ENCODE results near the gene PGLYRP2. TPM values are rescaled to one million over a fixed set of nuclear protein-coding genes. Genes with fewer than 3 reads are reported as not detected.

PGLYRP2 gene
- total RNA-seq, 6 experiments from 2014 or later: not detected

DNA sequence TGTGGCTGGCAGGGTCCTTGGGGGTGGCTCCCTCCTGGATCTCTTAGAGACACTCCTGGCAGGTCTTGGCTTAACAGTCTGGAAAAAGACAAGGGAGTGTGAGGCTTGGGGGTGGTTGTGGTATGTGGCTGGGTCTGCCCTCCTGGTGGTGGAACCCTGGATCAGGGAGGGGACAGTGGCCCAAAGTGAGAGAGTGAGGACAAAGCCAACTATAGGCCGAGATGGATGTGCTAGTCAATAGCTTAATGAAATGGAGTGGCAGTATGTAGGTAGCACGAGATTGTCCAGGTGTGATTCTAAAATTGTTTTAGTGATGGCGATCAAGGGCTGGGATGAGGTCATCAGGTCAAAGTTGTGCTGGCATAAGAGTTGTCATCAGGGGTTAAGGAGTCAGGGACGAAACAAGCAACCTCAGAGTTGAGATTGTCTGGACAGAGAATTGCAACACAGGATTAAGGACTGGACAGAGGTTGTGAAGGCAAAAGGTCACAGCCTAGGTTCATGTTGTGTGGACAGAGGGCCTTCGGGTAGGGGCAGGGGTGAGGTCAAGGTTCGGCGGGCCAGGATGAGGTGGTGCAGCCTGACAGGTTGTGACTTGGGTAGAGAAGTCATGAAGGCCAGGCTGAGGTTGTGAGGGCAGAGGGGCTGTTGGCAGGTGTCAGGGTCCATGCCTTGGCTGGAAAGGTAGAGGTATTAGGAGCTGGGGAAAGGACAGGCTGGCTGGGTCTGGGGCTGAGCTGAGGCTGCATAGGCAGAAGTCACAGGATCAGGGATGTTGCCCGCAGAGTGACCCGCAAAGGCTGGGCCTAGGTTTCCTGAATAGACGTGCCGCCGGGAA, 10.4 kb downstream of the PGLYRP2 start:
- no peaks in the 10 kb centered on the region for H3K9me3 Mint-ChIP-seq
- DNase-seq: no peak
- H3K4me3 Mint-ChIP-seq: no peak overlapping the region
- TF ChIP-seq, protein P1, sequence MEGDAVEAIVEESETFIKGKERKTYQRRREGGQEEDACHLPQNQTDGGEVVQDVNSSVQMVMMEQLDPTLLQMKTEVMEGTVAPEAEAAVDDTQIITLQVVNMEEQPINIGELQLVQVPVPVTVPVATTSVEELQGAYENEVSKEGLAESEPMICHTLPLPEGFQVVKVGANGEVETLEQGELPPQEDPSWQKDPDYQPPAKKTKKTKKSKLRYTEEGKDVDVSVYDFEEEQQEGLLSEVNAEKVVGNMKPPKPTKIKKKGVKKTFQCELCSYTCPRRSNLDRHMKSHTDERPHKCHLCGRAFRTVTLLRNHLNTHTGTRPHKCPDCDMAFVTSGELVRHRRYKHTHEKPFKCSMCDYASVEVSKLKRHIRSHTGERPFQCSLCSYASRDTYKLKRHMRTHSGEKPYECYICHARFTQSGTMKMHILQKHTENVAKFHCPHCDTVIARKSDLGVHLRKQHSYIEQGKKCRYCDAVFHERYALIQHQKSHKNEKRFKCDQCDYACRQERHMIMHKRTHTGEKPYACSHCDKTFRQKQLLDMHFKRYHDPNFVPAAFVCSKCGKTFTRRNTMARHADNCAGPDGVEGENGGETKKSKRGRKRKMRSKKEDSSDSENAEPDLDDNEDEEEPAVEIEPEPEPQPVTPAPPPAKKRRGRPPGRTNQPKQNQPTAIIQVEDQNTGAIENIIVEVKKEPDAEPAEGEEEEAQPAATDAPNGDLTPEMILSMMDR (IDR thresholded peaks at IDR 0.05): no peak
- peaks cover 5% of the 10 kb centered on the region for H3K27me3 Mint-ChIP-seq (ENCODE audit: insufficient read depth)
- H3K4me1 Mint-ChIP-seq (ENCODE audit: low read depth): peaks cover 15% of the 10 kb centered on the region
- H3K36me3 Mint-ChIP-seq (ENCODE audit: low read depth): no peaks in the 10 kb centered on the region
- H3K27ac Mint-ChIP-seq: no peak overlapping the region

DNA sequence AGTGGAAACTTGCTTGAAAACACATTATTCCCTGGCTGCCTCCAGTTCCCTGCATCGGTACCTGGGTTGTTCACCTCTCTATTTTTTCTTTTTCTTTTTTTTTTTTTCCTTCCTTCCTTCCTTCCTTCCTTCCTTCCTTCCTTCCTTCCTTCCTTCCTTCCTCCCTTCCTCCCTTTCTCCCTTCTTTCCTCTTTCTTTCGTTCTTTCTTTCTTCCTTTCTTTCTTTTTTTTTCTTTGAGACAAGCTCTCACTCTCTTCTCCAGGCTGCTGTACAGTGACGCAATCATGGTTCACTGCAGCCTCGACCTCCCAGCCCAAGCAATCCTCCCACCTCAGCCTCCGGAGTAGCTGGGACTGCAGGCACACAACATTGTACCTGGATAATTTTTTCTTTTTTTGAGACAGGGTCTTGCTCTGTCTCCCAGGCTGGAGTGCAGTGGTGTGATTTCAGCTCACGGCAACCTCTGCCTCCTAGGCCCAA, 11.5 kb downstream of the PGLYRP2 start:
- H3K27ac Mint-ChIP-seq: no peak overlapping the region; the same call in 1 of the 2 replicates
- H3K36me3 Mint-ChIP-seq (ENCODE audit: low read depth): no peaks in the 10 kb centered on the region
- peaks cover 5% of the 10 kb centered on the region for H3K27me3 Mint-ChIP-seq (ENCODE audit: insufficient read depth)
- TF ChIP-seq, protein P1 (IDR thresholded peaks at IDR 0.05): no peak
- DNase-seq: no peak
- H3K4me1 Mint-ChIP-seq (ENCODE audit: low read depth): peaks cover 15% of the 10 kb centered on the region
- H3K4me3 Mint-ChIP-seq: no peak overlapping the region; the same call in 1 of the 2 replicates
- no peaks in the 10 kb centered on the region for H3K9me3 Mint-ChIP-seq

DNA sequence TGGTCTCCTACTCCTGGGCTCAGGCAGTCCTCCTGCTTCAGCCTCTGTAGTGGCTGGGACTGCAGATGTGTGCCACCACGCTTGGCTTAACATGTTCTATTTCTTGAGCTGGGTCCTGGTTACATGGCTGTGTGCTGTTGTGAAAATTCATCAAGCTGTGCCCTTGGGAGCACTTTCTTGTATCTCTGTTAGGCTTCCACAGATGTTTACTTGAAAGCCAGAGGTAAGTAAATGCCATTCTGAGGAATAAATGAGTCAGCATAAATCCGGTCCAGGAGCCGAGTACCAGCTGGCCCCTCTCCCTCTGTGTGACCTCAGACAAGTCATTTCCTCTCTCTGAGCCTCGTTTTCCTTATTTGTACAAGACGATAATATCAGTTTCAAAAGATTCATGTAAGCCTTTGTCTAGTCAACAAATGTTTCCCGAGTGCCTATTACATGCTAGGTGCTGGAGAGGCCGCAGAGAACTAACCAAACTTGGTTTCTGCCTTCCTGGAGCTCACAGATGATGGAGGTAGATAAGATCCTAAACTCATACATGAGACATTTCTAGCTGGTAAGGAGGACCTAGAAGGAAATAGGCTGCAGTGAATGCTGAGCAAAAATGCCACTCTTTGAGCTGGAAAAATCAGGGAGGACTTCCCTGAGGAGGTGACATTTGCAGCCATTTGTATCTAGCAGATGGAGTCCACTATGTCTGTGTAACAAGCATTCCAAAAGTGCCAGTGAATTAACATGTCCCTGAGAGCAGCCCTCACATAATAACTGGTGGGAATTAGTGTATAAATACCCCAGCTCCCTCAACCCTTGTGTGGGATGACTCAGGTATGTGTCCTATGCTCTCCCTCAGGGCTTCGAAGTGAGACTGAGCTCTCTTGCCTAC, 12.2 kb downstream of the PGLYRP2 start:
- Mint-ChIP-seq H3K4me3 (0 out of 2 replicates have a peak overlapping the region, but pooled peaks have one; percentile 5), H3K4me1 (ENCODE audit: low read depth) (peaks cover 15% of the 10 kb centered on the region), H3K27me3 (ENCODE audit: insufficient read depth) (peaks cover 5% of the 10 kb centered on the region), H3K27ac (peak overlapping the region; percentile 59), H3K36me3 (ENCODE audit: low read depth) (no peaks in the 10 kb centered on the region), H3K9me3 (no peaks in the 10 kb centered on the region)
- TF ChIP-seq, protein P1 (IDR thresholded peaks at IDR 0.05): no peak
- peak; percentile 55 for DNase-seq

DNA sequence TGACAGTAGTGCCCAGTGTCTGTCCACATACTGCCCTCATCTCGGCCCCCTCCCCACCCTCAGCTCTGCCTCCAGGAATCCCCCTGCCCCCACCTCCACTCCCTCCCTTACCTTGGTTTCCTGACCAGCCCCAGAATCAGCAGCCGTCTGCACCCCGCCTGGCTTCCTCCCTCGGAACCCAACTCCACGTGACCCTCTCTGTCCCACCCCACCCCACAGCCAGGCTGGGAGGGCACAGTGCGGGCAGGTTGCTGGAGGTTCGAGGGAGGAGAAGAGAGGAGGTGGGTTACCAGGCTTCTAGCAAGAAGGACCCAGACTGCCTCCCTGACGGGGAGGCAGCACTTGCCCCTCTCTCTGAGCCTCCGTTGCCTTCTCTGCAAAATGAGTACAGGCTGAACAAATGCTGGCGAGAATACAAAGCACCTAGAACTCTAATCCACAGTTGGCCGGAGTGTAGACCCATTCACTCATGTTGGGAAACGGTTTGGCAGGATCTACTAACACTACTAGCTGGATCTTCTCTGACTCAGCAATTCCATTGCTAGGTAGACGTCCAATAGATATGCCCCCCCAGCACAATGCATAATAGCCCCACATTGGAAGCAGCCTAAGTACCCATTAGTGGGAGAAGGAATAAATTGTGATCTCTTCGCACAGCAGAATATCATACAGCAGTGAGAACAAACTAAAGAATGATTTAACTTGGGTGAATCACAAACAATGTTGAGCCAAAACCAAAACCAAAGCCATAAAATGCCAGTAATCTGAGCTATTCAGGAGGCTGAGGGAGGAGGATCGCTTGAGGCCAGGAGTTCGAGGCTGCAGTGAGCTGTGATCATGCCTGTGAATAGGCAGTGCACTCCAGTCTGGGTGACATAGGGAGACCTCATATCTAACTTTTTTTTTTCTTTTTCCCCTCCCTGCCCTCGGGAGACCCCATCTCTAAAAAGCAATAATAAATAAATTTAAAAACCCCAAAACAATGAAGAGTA, 14.6 kb downstream of the PGLYRP2 start, which contains the start of gene RASAL3:
Gene RASAL3 (minus strand): TSS at position 151 of the 992 bp plus-strand sequence. CDS start 186 bp downstream, outside the sequence.
- no peaks in the 10 kb centered on the region for H3K9me3 Mint-ChIP-seq
- no peak for DNase-seq
- H3K4me3 Mint-ChIP-seq: no peak within 1 kb of the TSS
- no peak within 1 kb of the TSS for H3K27ac Mint-ChIP-seq
- H3K36me3 Mint-ChIP-seq (ENCODE audit: low read depth): no peaks in the 10 kb centered on the region
- peaks cover 15% of the 10 kb centered on the region for H3K4me1 Mint-ChIP-seq (ENCODE audit: low read depth)
- H3K27me3 Mint-ChIP-seq (ENCODE audit: insufficient read depth): peaks cover 12% of the 10 kb centered on the region
- TF ChIP-seq, protein P1 (IDR thresholded peaks at IDR 0.05): no peak
